ENCODE results near the gene SLC35D3.
"Not testable (repeated sequence)": the region's sequence is repeated elsewhere in the genome, so short reads cannot be mapped to it uniquely, and the experiment has no call there.

The SLC35D3 gene

DNA sequence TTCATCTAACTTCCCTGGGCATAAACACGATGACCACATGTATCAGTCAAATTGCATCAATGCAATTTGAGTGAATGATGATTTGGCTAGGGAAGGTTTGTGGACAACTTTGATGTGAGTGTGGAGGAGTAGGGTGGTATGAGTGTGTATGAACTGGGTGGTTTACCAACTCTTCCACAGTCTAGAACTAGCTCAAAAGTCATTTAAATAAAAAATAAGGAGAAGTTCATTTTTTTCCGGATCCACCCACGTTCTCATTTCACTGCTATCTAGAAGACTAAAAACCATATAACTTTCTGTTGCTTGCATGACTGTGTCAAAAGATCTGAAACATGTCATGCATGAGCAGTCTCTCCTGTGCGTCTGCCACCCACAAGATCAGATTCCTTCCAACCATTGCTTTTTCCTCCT is 23.6 kb downstream of the SLC35D3 start:
- Mint-ChIP-seq H3K4me1 (peaks cover 0 to 2% of the 10 kb centered on the region in 2 donors), H3K27me3 (peaks cover 0 to 6% of the 10 kb centered on the region in 2 donors), H3K36me3 (peaks cover 3 to 4% of the 10 kb centered on the region in 2 donors), H3K4me3 (no peak overlapping the region), H3K9me3 (peaks cover 4 to 9% of the 10 kb centered on the region in 2 donors), H3K27ac (no peak overlapping the region)
- DNase-seq: no peak
- ATAC-seq (replicated peaks): peak; percentile 92

DNA sequence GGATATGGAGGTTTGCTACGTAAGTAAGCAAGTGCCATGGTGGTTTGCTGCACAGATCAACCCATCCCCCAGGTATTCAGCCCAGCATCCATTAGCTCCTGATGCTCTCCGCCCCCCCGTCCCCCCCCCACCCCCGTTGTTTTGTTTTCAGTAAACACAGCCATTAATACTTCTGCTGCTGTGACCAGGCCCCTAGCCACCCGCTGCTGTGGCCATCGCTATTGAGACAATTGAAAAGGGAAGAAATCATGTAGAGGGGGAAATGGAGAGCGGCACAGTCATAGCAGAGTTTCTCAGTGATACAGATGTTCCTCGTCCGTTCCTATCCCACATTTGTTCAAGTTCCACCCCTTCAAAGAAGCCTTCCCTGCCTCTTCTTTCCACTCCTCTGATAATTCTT is 24.9 kb downstream of the SLC35D3 start:
- ATAC-seq (replicated peaks) (no peak), DNase-seq (no peak)
- Mint-ChIP-seq H3K4me3 (no peak overlapping the region), H3K27me3 (peaks cover 0 to 6% of the 10 kb centered on the region in 2 donors), H3K36me3 (peaks cover 0 to 3% of the 10 kb centered on the region in 2 donors), H3K9me3 (peaks cover 0 to 2% of the 10 kb centered on the region in 2 donors), H3K4me1 (no peaks in the 10 kb centered on the region), H3K27ac (no peak overlapping the region)

DNA sequence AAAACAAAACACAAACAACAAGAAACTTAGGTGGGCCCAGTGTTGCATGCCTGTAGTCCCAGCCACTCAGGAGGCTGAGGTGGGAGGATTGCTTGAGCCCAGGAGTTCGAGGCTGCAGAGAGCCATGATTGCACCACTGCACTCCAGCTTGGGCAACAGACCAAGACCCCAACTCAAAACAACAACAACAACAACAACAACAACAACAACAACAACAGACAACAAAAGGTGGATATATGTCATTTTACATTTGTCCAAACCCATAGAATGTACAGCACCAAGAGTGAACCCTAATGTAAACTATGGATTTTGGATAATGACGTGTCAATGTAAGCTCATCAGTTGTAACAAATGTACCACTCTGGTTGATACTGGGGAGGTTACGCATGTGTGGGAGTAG is 27.9 kb downstream of the SLC35D3 start:
- not testable (repeated sequence) for H3K27ac Mint-ChIP-seq; H3K36me3 Mint-ChIP-seq; H3K4me3 Mint-ChIP-seq; H3K27me3 Mint-ChIP-seq; H3K4me1 Mint-ChIP-seq; H3K9me3 Mint-ChIP-seq; DNase-seq; ATAC-seq (replicated peaks)

DNA sequence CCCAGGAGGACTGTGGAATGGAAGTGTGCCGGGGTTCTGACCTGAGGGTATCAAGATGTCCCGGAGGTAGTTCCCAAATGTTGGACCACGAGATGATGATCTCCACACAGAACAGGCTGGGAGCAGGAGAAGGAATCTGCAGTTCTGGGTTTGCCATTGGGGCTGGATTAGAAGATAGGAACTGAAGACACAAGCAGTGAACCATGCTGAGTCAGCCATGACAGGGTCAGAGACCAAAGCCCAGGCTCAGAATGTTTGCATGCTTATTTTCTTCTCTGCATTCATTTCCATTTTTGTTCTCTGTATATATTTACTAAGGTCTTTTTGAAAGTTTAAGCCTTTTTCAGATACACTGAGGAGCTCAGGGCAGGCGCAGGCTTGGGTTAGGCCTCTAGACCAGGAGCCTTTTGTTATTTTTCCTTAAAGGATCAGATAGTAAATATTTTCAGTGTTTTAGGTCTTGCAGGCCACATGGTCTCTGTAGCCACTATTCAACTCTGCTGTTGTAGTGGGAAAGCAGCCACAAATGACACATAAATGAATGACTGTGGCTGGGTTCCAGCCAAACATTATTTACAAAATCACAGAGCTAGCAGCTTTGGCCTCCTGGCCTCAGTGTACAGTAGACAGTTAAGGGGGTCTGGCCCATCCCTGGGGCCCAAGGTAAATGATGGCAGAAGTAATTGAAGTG is 28.5 kb downstream of the SLC35D3 start:
- DNase-seq (no peak), ATAC-seq (replicated peaks) (no peak)
- Mint-ChIP-seq H3K27ac (no peak overlapping the region), H3K36me3 (peaks cover 0 to 3% of the 10 kb centered on the region in 2 donors), H3K4me1 (peaks cover 6 to 8% of the 10 kb centered on the region in 2 donors), H3K4me3 (no peak overlapping the region), H3K9me3 (peaks cover 0 to 3% of the 10 kb centered on the region in 2 donors), H3K27me3 (peaks cover 6% of the 10 kb centered on the region in 2 donors)

DNA sequence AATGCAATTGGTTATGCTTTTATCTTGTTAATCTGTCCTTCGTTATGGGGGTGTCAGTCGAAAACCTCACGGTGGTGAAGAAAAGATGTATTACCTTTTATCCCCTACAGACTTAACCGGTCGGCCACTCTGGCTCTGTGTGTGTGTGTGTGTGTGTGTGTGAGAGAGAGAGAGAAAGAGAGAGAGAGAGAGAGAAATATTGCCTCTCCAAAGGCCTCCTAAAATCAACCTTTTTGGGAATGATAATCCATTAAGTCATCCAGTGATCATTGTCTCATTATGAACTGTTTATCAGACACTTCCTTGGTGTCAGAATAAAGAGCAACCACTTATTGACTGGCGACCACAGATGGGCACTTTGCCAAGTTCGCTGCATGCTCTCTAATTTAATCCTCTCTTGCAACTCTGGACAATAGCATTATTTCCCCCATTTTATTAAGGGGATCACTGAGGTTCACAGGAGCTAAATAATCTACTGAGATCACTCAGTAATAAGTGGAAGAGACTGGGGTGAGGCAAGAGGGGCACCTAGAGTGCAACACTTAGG is 30.7 kb downstream of the SLC35D3 start:
- no peak for ATAC-seq (replicated peaks)
- H3K27ac Mint-ChIP-seq: no peak overlapping the region
- no peak for DNase-seq
- H3K27me3 Mint-ChIP-seq: peaks cover 6% of the 10 kb centered on the region in 2 donors
- H3K9me3 Mint-ChIP-seq: peaks cover 0 to 3% of the 10 kb centered on the region in 2 donors
- no peak overlapping the region for H3K4me3 Mint-ChIP-seq
- H3K36me3 Mint-ChIP-seq: peaks cover 0 to 2% of the 10 kb centered on the region in 2 donors
- peaks cover 12 to 17% of the 10 kb centered on the region in 2 donors for H3K4me1 Mint-ChIP-seq

DNA sequence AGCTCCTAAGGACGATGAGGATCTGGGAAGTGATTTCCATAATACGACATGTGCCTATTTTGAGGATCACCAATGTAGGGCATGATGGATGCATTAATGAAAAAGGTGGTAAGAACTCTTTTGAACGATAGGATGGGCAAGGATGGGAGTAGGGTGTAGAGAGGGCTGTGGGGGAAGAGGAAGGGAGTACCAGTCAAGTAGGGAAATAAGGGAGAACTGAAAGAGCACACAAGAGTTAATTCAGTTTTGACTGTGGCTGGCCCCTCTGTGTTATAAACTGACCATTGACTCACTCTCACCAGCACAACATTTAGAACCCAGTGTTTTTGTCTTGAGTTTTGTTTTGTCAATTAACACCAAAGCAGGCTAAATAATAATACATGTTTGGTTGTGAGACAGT is 33.0 kb downstream of the SLC35D3 start:
- DNase-seq (no peak), ATAC-seq (replicated peaks) (peak; percentile 50 to 52)
- Mint-ChIP-seq H3K4me3 (no peak overlapping the region), H3K27me3 (peaks cover 6% of the 10 kb centered on the region in 2 donors), H3K9me3 (peaks cover 0 to 1% of the 10 kb centered on the region in 2 donors), H3K4me1 (peaks cover 12 to 17% of the 10 kb centered on the region in 2 donors), H3K36me3 (no peaks in the 10 kb centered on the region), H3K27ac (no peak overlapping the region)

DNA sequence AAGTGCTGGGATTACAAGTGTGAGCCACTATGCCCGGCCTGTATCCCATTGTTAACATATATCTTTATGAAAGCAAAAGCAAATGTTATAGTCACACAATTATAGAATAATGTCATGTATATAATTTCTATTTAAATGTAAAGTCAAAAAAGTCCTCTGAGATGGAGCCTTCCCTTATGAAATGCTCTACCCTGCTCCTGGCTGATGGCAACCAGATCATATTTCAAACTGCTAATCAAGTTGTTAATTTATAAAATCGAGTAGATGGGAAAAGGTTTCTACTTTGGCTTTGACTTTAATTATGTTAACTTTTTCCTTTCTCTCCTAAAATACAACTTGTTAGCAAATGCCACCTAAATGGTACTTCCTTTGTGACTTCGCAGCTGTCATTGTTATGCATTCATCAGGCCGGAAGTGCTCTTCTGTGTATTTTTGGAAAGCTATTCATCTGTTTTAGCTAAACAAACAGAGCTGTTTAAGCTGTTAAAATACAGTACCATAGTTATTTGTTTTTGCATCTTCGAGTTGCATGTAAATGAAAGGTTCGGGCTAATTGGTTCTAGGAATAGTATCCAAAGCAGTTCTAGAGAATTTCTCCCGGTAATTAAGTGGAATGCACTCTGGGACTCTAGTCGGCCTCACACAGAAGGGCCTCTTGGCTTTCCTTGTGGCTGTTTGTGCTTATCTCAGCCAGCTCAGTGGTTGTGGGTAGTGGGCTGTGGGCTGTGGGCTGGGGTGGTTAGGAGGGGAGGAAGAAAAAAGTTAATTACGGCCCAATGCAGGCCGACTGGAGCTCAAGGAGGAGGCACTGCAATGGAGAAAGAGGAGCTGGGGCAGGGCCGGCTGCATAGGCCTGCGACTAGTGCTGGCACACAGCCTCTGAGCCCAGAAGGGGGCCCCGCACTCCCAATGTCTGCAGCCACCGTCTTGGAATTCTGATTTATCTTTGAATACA is 34.8 kb downstream of the SLC35D3 start:
- peaks cover 6% of the 10 kb centered on the region in 2 donors for H3K27me3 Mint-ChIP-seq
- H3K9me3 Mint-ChIP-seq: peaks cover 0 to 1% of the 10 kb centered on the region in 2 donors
- peak overlapping the region; percentile 77 for H3K27ac Mint-ChIP-seq

DNA sequence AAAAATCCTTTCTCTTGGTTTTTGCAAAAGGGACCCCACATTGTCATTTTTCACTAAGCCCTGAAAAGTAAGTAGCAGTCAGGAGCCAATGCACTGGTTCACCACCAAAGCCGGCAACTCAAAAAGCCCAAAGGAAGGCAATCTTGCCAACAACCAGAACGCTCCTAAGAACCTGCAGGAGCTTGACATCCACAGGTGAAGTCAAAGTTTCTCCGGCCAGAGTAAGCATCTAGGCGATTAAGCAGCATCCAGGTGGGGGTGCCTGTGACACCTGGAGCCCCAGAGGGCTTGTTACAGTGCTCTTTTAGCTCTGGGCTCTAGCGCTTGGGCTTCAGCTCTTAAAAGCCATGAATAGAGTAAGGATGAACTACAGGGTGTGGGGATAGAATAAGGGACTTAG is 36.1 kb downstream of the SLC35D3 start:
- Mint-ChIP-seq H3K36me3 (no peaks in the 10 kb centered on the region), H3K4me3 (no peak overlapping the region), H3K27ac (no peak overlapping the region), H3K27me3 (peaks cover 6% of the 10 kb centered on the region in 2 donors), H3K9me3 (peaks cover 0 to 1% of the 10 kb centered on the region in 2 donors), H3K4me1 (peaks cover 12 to 17% of the 10 kb centered on the region in 2 donors)
- DNase-seq (no peak), ATAC-seq (replicated peaks) (no peak)

More for the DNA sequence above, 34.8 kb downstream of the SLC35D3 start:
- Mint-ChIP-seq H3K4me3 (no peak overlapping the region), H3K36me3 (no peaks in the 10 kb centered on the region), H3K4me1 (peaks cover 12 to 17% of the 10 kb centered on the region in 2 donors)
- DNase-seq (no peak), ATAC-seq (replicated peaks) (no peak)

DNA sequence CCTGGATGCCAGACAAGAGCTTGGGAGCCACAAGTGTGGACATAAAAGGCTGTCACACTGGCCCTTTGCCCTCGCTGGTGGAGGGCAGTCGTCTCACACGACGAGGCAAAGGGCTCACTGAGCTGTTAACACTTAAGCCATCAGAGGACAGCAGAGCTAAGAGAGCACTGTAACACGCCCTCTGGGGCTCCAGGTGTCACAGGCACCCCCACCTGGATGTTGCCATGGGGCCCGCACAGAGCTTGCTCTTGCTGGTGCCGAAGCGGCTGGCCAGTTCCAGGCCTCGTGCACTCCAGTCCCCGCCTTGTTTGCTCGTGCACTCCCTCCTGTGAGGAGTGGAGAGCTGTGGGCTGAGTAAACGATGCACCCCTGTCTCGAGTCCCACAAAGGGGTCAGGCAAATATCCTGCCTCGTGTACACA is 37.4 kb downstream of the SLC35D3 start:
- Mint-ChIP-seq H3K36me3 (no peaks in the 10 kb centered on the region), H3K4me1 (peaks cover 12 to 17% of the 10 kb centered on the region in 2 donors), H3K27ac (no peak overlapping the region), H3K4me3 (no peak overlapping the region), H3K9me3 (peaks cover 0 to 1% of the 10 kb centered on the region in 2 donors), H3K27me3 (peaks cover 6% of the 10 kb centered on the region in 2 donors)
- no peak for ATAC-seq (replicated peaks)
- no peak for DNase-seq

DNA sequence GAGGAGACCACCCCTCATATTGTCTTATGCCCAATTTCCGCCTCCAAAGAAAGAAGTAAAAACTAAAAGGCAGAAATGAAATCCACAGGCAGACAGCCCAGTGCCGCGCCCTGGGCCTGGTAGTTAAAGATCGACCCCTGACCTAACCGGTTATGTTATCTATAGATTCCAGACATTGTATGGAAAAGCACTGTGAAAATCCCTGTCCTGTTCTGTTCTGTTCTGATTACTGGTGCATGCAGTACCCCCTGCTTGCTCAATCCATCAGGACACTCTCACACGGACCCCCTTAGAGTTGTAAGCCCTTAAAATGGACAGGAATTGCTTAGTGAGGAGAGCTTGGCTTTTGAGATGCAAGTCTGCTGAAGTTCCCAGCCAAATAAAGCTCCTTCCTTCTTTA is 37.8 kb downstream of the SLC35D3 start:
- not testable (repeated sequence) for DNase-seq; H3K4me3 Mint-ChIP-seq; ATAC-seq (replicated peaks); H3K9me3 Mint-ChIP-seq; H3K27me3 Mint-ChIP-seq; H3K36me3 Mint-ChIP-seq; H3K27ac Mint-ChIP-seq
- H3K4me1 Mint-ChIP-seq: peaks cover 11 to 15% of the 10 kb centered on the region in 2 donors

DNA sequence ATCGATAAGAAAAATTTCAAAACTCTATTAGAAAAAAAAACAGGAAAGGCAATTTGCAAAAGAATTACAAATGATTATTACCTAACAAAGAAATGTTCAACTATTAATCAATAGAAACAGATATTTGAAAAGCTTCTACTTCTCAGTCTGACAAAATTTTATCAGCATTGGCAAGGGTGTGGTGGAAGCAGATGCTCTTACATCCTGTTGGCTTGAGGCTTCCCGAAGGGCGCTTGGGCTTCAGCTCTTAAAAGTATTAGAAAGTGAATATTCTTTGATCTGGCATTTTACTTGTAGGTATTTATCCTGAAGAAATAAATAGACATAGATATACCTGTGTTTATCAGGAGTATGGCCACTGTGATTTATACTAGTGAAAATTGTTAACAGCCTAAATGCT is 38.7 kb downstream of the SLC35D3 start:
- Mint-ChIP-seq H3K27ac (no peak overlapping the region), H3K27me3 (no peaks in the 10 kb centered on the region), H3K4me1 (peaks cover 6 to 9% of the 10 kb centered on the region in 2 donors), H3K36me3 (no peaks in the 10 kb centered on the region), H3K9me3 (no peaks in the 10 kb centered on the region), H3K4me3 (no peak overlapping the region)
- DNase-seq: no peak
- no peak for ATAC-seq (replicated peaks)

DNA sequence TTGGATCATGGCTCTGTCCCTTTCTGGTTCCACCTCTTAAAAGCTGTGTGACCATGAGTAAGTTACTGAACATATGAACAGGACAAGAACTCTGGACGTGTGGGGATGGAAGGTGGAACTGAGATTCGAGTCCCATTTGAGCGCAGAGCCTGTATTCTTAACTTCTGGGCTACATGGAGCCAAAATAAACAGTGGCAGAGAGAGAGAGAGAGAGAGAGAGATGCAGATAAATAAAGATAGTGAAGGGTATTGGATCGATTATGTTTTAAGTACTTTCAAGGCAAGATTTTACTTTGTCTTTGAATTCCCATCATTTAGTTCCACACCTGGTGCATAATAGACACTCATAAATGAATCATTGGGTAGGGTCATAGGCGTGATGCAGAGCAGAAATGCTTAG is 39.7 kb downstream of the SLC35D3 start:
- Mint-ChIP-seq H3K27ac (no peak overlapping the region), H3K4me1 (peaks cover 5 to 6% of the 10 kb centered on the region in 2 donors), H3K4me3 (no peak overlapping the region), H3K9me3 (no peaks in the 10 kb centered on the region), H3K27me3 (no peaks in the 10 kb centered on the region), H3K36me3 (no peaks in the 10 kb centered on the region)
- ATAC-seq (replicated peaks) (no peak), DNase-seq (no peak)

DNA sequence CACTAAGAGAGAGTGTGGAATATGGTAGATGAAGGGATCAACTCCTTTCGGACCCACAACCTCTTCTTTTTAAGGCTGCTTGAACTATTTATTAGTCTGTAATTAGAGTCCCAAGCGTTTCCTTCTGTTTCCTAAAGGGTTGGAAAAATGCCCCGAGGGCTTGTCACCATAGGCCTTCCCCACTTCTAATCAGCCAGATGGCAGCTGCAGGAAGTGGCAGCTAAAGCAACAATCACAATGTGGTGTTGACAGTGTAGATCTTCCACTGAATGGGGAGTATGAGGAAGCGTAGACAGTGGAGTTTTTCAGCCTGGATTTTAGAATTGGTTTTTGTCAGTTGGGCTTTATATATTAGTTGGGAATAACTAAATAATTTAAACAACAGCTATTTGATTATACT is 40.6 kb downstream of the SLC35D3 start:
- Mint-ChIP-seq H3K36me3 (no peaks in the 10 kb centered on the region), H3K27ac (no peak overlapping the region), H3K9me3 (no peaks in the 10 kb centered on the region), H3K4me3 (no peak overlapping the region), H3K27me3 (peaks cover 2 to 3% of the 10 kb centered on the region in 2 donors), H3K4me1 (peaks cover 0 to 2% of the 10 kb centered on the region in 2 donors)
- ATAC-seq (replicated peaks): no peak
- no peak for DNase-seq

DNA sequence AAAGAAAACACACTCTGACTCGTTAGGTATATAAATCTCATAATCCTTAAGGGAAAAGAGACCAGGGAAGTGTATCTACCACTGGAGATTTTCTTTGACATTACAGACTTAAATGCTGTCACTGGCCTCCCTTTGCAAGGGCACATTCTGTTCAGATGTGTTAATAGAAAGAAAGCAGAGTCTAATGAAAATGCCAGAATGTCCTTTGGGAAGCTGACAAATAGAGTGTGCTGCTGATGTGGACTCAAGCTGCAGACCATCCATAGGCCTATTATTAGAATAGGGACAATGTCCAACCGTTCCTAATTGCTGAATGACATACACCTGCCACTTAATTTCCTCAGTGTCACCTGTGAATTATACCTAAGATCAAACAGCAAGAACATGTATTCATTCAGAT is 41.2 kb downstream of the SLC35D3 start:
- H3K4me3 Mint-ChIP-seq: no peak overlapping the region
- peaks cover 5 to 7% of the 10 kb centered on the region in 2 donors for H3K27me3 Mint-ChIP-seq
- no peak for ATAC-seq (replicated peaks)
- H3K4me1 Mint-ChIP-seq: peaks cover 0 to 8% of the 10 kb centered on the region in 2 donors
- no peaks in the 10 kb centered on the region for H3K36me3 Mint-ChIP-seq
- no peak overlapping the region for H3K27ac Mint-ChIP-seq
- H3K9me3 Mint-ChIP-seq: no peaks in the 10 kb centered on the region
- no peak for DNase-seq
